ENCODE measurements around the gene AUTS2. TPM values are rescaled to one million over a fixed set of nuclear protein-coding genes. Genes with fewer than 3 reads are reported as not detected.

AUTS2 gene
- total RNA-seq, 1 experiment from 2014 or later: 256 TPM

GRCh38 chr7:69732203-69732602 lies 133.9 kb downstream of the AUTS2 start:
- Histone ChIP-seq H3K4me2 (ENCODE audit: insufficient read depth, insufficient read length, low read length) (no peak overlapping the region), H3K23ac (ENCODE audit: insufficient read length, low read depth, low read length) (no peak overlapping the region), H4K8ac (replicated peaks; ENCODE audit: insufficient read length, low read depth, low read length) (no peak overlapping the region), H3K79me1 (ENCODE audit: insufficient read depth, low read depth, low read length, poor library complexity, severe bottlenecking) (no peaks in the 10 kb centered on the region), H2BK15ac (ENCODE audit: low read depth, low read length) (no peak overlapping the region), H3K9me3 (ENCODE audit: control insufficient read depth, low read depth, low read length) (no peaks in the 10 kb centered on the region), H3K4me1 (ENCODE audit: insufficient read depth, low read length) (peaks cover 4% of the 10 kb centered on the region; the same call in 1 of the 2 replicates), H3K23me2 (ENCODE audit: insufficient read length, low read depth, low read length, poor library complexity, severe bottlenecking) (no peaks in the 10 kb centered on the region), H4K5ac (ENCODE audit: insufficient read length, low read depth, low read length) (no peak overlapping the region), H4K91ac (ENCODE audit: insufficient read length, low read depth, low read length) (no peak overlapping the region), H3K27ac (ENCODE audit: insufficient read length, low read depth, low read length) (no peak overlapping the region), H2AFZ (ENCODE audit: low read length) (no peak overlapping the region), H3K27me3 (ENCODE audit: insufficient read depth, low read length) (no peaks in the 10 kb centered on the region), H3K18ac (ENCODE audit: insufficient read length, low read depth, low read length) (no peak overlapping the region), H2BK12ac (ENCODE audit: insufficient read length, low read depth, low read length) (no peak overlapping the region), H2BK5ac (ENCODE audit: insufficient read length, low read length) (no peak overlapping the region), H2BK120ac (ENCODE audit: low read depth, low read length, poor library complexity, severe bottlenecking) (no peak overlapping the region), H2AK5ac (ENCODE audit: insufficient read length, low read length) (no peak overlapping the region), H3K14ac (ENCODE audit: insufficient read depth, low read length) (no peak overlapping the region), H3K79me2 (ENCODE audit: insufficient read depth, low read length) (no peaks in the 10 kb centered on the region), H3K9ac (ENCODE audit: extremely low read depth, insufficient read length, low read length) (no peak overlapping the region), H3T11ph (ENCODE audit: low read length) (no peak overlapping the region), H4K20me1 (ENCODE audit: control insufficient read depth, insufficient read depth, insufficient read length) (no peaks in the 10 kb centered on the region), H2BK20ac (ENCODE audit: low read depth, low read length, poor library complexity, severe bottlenecking) (no peak overlapping the region), H3K56ac (ENCODE audit: insufficient read length, low read depth, low read length) (no peak overlapping the region), H3K4ac (ENCODE audit: low read depth, low read length) (no peak overlapping the region)
- no peak for DNase-seq
- Mint-ChIP-seq H3K27me3 (ENCODE audit: low read depth) (no peaks in the 10 kb centered on the region; the same call in 1 of the 2 replicates), H3K27ac (peak overlapping the region in 1 of 3 experiments; percentile 19; a peak in 3 of 7 replicates), H3K4me3 (no peak overlapping the region), H3K4me1 (peaks cover 38 to 41% of the 10 kb centered on the region in 2 experiments), H3K36me3 (ENCODE audit: insufficient read depth in 1 of 3, low read depth in 3 of 3) (no peaks in the 10 kb centered on the region), H3K9me3 (no peaks in the 10 kb centered on the region)
- WGBS (ENCODE audit: extremely low coverage, insufficient read length, low lambda C conversion rate): no CpG with 5 or more reads among the region's 2 CpGs
- TF ChIP-seq, protein P1, sequence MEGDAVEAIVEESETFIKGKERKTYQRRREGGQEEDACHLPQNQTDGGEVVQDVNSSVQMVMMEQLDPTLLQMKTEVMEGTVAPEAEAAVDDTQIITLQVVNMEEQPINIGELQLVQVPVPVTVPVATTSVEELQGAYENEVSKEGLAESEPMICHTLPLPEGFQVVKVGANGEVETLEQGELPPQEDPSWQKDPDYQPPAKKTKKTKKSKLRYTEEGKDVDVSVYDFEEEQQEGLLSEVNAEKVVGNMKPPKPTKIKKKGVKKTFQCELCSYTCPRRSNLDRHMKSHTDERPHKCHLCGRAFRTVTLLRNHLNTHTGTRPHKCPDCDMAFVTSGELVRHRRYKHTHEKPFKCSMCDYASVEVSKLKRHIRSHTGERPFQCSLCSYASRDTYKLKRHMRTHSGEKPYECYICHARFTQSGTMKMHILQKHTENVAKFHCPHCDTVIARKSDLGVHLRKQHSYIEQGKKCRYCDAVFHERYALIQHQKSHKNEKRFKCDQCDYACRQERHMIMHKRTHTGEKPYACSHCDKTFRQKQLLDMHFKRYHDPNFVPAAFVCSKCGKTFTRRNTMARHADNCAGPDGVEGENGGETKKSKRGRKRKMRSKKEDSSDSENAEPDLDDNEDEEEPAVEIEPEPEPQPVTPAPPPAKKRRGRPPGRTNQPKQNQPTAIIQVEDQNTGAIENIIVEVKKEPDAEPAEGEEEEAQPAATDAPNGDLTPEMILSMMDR (conservative IDR thresholded peaks at IDR 0.05): no peak

Measured in H9 (cell line).